HG02623 (cell line): Measurements from ENCODE around the gene ORAI2.
"Not testable (repeated sequence)": the region's sequence is repeated elsewhere in the genome, so short reads cannot be mapped to it uniquely, and the experiment has no call there.

Experiments
- ATAC-seq: cut with Tn5 transposase; IDR thresholded peaks from one replicate; pipeline ENCODE4 v1.9.1; 2021; ENCODE audit warnings: moderate library complexity; ENCODE audit not compliant: unreplicated experiment

ORAI2 gene

DNA sequence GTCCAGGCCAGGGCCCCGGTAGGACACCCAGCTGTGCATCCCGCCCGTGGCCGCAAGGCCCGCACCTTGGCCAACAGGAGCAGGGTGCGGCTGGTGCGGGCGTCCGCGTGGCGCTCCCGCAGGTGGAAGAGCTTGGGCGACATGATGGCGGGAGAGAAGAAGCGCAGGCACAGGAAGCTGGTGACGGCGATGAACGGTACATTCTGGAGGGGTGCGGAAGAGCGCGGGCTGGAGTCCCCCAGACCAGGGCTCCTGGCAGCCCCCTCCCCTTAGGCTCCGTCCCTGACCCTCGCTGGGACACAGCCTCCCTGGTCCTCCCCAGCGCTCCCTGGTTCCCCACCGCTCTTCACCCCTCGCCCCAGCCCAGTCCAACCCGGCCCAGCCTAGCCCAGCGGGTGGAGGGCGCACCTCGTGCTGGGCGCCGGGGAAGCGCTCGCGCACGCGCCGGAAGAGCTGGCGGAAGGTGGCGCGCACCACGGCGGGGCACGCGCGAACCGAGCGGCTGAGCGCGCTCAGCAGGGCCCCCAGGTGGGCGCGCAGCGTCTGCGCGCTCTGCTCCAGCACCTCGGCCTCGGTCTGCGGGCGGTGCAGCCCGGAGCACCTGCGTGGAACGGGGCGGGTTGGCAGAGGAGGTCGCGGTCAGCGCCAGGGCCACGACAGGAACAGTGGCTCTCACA is 61.2 kb downstream of the ORAI2 start:
- ATAC-seq, result peak; percentile 73

DNA sequence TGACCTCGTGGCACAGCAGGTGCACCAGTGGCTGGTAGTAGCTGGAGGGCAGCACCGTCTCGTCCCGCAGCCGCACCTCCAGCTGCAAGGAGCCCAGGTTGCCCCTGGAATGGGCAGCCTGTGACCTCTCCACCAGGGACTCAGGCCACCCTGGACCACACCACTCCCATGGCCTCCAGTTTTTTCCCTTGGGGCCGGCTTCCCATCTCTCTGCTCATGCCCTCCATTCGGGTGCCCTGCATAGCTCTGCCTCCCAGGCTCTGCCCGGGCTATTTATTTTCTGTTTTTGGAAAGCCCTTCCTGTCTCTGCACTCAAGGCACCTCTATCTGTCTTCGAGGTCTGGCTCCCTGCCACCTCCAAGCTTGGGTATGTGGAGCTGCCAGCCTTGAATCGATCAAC is 63.5 kb downstream of the ORAI2 start:
- ATAC-seq, result not testable (repeated sequence)

DNA sequence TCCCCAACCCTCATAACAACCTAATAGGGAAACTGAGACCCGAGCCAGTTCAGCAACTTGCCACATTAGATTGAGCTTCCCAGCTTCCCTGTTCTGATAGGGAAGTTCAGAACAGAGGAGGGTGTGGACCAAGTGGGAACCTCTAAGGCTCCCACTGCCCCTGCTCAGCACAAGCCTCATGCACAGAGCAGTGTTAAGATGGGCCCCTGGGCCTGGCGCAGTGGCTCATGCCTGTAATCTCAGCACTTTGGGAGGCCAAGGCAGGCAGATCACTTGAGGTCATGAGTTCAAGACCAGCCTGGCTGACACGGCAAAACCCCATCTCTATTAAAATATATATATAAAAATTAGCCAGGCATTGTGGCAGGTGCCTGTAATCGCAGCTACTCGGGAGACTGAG is 63.9 kb downstream of the ORAI2 start:
- not testable (repeated sequence) for ATAC-seq

DNA sequence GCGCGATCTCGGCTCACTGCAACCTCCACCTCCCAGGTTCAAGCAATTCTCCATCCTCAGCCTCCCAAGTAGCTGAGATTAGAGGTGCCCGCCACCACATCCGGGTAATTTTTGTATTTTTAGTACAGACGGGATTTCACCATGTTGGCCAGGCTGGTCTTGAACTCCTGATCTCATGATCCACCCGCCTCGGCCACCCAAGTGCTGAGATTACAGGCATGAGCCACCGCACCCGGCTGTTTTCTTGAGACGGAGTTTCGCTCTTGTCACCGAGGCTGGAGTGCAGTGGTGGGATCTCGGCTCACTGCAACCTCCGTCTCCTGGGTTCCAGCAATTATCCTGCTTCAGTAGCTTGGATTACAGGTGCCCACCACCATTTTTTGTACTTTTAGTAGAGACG is 64.9 kb downstream of the ORAI2 start:
- not testable (repeated sequence) for ATAC-seq

DNA sequence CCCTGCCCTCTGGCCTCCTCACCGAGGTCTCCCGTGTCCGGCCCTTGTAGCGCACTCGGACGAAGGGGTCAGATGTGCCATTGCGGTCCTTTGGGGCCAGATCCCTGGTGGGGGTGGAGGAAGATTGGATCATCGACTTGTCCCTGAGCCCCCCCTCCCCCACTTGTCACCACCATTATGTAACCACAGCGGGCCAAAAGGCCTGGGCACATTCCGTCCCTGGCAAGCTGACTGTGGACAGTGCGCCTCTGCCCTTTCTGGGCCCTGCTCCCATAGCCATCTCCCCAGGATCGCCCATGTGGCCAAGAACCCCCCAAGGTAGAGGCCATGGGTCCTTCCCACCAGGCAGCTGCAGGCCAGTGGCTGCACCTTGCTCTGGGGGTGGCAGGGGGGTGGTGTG is 69.8 kb downstream of the ORAI2 start:
- ATAC-seq, result not testable (repeated sequence)

DNA sequence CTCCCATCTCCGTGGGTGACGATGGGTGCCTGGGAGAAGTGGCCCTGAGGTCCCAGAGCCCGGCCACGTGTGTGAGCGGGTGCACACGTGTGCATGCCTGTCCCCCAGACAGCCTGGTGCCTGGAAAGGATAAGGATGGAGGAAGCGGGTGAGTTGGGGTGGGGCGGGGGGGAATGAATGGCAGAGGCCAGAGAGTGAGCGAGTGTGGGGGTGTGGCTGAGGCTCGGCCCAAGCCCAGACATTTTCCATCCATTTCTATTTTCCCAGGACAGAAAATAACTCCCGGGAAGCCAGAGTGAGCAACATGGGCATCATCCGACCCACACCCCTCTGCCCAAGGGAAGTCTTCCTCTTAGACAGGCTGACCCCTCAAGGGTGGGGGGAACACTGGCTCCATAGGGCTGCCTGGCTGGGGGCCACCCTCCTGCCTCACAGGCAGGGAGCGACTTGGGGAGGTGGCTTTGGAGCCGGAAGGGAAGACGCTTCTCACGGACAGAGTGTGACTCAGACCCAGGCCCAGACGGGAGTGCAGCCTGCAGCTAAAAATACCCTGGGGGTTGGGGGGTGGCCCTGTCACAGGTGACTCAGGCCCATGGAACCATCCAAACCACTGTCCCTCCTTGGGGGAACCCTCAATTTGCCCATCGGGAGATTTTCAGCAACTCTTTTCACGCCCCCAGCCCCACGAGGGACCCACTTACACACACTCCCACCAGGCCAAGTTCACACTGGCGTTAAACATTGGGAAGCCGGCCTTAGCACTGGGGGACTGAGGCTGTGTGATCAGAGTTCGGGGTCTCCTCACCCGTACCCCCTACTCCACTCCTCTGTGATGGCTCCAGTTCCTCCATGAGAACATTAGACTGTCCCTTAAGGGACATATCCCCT is 72.2 kb downstream of the ORAI2 start:
- not testable (repeated sequence) for ATAC-seq
